HuH-7.5 (cell line): ENCODE results near the gene STK25.
"Not testable (repeated sequence)": the region's sequence is repeated elsewhere in the genome, so short reads cannot be mapped to it uniquely, and the experiment has no call there.

Experiments
- DNase-seq: peaks from one replicate; pipeline ENCODE4 v3.0.0; 2011; ENCODE audit warnings: low spot score

The STK25 gene

GRCh38 chr2:241539616-241540374 lies 31.4 kb upstream of the STK25 start:
- DNase-seq, result no peak

DNA sequence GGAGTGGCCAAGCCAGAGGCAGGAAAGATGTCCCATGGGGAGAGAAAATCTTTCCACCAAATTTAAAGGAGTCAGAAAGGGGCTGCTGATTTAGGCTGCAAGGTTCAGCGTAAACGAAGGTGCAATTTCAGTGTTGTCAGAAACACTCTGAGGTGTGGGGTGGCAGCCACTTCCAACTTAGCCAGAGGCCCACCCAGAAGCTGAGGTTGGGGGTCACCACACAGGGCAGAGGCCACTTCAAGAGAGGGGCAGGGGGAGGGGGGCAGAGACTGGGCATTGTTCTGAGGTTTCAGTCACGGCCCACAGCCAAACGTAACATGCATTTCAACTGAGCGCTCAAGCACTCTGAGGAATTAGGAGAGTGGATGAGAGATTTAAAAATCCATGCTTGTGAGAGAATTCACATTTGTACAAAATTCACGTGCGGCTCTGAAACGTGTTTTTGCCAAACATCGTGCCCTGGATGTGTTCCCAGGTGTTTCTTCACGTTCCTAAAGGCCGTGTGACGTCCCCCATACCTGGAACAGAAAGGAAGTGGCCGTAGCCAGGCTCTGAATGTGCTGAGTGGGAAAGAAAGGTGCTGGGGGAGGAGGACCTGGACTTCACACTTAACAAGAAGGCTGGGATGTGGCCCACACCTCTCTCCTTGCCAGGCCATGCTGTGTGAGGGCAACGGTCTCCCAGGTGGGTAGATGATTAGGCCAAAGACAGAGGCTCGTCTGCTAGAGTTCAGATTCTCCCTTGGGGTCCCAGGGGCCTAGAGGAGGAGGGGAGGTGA lies 30.6 kb upstream of the STK25 start:
- no peak for DNase-seq

- no peak for DNase-seq
Measured at GRCh38 chr2:241535871-241536655, 27.7 kb upstream of the STK25 start.

DNA sequence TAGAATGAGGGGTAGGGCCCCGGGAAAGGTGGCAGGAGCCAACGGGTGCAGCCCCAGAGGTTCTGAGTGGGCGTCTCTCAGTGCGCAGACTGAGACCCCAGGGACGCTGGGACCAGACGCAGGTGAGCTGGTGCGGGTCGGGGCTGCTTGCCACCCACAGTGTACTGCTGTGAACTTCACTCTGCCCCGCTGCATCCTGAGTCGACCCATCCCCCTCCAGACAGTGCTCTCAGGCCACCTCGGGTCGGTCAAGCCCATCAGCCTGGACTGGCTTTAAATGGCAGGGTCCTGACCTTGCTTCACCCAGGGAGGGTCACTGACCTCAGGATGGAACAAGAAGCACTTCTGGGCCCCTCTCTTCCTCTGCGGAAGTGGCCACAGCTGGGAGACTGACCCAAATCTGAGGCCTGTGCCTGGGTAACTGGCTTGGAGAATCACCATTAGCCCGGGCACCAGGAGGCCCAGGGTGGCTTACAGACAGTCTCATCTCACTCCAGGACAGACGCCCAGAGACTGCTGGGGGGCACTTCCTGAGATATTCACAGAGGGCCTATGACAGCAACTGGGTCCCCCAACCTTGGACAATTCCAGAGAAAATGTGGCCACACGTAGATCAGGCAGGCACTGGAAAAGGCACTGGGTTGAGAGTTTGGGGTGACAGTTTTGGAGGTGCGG lies 26.5 kb upstream of the STK25 start:
- DNase-seq, result peak; percentile 75

- DNase-seq, result no peak
Measured at GRCh38 chr2:241534293-241534692, 25.9 kb upstream of the STK25 start.

DNA sequence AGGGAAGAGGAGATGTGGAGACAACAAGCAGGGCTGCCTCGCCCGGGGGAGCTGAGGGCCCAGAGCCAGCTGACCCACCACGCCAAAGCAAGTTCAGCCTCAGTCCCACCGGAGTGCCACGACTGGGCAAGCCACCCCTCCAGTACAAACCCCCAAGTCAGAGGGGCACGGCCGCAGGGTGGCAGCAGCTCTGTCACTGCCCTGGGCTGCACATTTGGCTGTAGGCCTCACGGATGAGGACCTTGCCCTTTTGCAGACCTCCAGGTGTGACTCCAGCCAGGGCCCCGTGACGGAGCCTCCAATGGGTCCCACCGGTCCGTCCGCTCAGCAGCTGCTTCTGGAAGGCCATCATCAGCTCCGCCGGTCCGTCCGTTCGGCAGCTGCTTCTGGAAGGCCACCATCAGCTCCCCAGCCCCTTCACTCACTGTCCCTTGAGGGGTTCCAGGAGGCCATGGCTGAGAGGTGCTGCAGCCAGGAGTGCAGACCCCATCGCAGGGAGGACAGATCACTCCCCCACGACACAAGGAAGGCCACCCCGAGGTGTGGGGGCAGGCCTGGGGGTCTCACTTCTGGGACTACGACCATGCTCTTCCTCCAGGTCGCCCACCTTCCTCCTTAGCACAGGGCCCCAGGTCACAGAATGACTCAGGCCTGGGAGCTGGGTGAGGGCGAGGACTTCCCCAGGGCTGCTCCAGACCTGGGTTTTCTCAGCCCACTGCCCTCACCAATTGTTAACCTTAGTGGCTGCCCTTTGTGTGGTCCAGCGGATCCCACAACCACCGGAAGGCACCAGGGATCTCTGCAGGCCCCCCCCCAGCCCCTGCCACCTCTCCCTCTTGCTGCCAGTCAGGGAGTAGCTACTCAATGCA lies 24.6 kb upstream of the STK25 start:
- DNase-seq, result no peak

- DNase-seq, result no peak
Measured at GRCh38 chr2:241532168-241532567, 23.8 kb upstream of the STK25 start.

DNA sequence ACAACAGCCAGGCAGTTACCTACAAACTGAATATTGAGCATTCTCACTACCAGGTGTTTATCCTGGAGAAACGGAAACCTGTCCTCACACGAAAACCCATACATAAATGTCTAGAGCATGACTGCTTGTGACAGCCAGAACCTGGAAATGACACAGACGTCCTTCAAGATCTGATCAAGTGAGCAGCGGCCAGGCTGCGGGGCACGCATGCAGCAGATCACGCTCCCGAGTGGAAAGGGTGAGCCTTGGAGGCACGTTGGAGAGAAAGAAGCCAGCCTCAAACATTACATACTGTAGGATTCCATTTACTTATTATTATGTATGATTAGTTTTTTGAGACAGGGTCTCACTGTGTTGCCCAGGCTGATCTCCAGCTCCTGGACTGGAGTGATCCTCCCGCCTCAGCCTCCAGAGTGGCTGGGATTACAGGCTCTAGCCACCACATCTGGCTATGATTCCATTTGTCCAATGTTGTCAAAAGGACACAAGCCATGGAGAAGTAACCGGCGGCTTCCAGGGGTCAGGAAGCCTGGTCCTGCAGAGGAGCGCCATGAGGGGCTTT lies 22.9 kb upstream of the STK25 start:
- DNase-seq, result no peak

DNA sequence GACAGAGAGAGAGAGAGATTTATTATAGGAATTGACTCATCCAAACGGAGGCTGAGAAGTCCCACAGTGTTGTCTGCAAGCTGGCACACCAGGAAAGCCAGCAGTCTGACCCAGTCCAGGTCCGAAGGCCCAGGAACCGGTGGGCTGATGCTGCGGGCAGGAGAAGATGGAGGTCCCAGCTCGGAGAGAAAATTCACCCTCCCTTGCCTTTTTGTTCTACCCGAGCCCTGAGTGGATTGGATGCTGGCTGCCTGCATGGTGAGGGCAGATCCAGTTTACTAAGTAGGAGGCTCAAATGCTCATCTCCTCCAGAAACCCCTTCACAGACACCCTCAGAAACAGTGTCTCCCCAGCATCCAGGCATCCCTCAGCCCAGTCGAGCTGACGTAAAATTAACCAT lies 22.2 kb upstream of the STK25 start:
- DNase-seq, result no peak

GRCh38 chr2:241525818-241526780 lies 17.7 kb upstream of the STK25 start:
- DNase-seq, result not testable (repeated sequence)

- no peak for DNase-seq
Measured at GRCh38 chr2:241522477-241522876, 14.1 kb upstream of the STK25 start.

DNA sequence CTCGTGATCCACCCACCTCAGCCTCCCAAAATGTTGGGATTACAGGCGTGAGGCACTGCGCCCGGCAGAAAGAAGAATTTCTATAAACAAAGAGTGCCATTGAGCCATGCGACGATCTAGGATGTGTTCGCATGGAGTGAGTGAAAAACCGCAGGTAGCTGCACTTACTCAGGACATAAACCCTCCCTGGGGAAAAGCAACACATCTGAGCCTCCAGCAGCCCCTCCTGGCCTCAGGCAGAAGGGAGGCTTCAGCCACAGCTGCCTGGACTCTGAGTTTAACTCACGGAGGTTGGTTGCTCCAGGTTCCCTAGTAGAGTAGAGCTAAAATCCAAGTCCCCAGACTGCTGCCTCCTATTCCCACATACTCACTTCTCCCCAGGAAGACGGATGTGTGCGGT lies 11.3 kb upstream of the STK25 start:
- no peak for DNase-seq

DNA sequence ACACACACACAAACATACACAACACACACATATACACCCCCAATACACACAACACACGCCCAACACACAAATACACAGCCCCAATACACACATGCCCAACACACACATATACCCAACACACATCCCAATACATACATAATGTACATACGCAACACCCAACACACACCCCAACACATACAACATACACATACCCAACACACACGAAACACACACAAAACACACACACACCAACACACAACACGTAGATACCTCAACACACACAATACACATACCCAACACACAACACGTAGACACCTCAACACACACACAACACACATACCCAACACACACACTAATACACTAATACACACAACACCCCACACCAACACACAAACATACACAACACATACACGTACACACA lies 8.9 kb upstream of the STK25 start:
- no peak for DNase-seq

GRCh38 chr2:241516520-241516965 lies 8.2 kb upstream of the STK25 start:
- no peak for DNase-seq

DNA sequence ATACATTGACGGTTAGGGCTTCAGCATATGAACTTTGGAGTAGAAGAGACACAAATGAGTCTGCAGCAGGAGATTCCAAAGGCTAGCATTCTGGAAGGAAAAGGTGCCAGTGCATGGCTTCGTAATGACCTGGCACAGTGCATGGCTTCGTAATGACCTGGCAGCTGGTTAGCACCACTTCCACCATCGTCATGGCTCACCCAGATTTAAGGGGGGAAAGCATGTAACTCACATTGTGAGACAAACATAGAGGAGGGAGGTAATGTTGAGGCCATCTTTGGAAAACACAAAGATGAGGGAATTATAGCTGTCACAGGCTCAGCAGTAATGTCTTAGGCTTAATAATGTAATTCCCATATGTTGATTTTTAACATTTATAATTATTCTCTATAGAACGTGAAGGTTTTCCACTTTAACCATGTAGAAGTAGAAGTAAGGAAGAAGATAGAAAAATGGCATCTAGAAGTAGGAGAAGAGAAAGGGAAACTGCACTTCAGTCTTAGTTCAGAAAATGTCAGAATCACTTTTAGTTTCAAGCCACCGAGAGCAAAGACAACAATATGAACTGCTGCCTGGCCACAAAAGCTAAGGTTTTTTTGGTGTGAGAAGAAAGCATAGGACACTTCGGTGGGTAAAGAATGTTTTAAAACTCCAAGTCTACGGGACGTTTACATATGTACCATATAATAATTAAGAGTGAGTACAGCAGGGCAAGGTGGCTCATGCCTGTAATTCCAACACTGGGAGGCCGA lies 6.8 kb upstream of the STK25 start:
- no peak for DNase-seq

GRCh38 chr2:241514553-241514952 lies 6.2 kb upstream of the STK25 start:
- DNase-seq, result no peak

GRCh38 chr2:241511091-241511741 lies 2.8 kb upstream of the STK25 start:
- no peak for DNase-seq

- no peak for DNase-seq
Measured at GRCh38 chr2:241509155-241509784, 886 bp upstream of the STK25 start.
